Measurements from ENCODE around the gene CAMSAP1.

Gene CAMSAP1

DNA sequence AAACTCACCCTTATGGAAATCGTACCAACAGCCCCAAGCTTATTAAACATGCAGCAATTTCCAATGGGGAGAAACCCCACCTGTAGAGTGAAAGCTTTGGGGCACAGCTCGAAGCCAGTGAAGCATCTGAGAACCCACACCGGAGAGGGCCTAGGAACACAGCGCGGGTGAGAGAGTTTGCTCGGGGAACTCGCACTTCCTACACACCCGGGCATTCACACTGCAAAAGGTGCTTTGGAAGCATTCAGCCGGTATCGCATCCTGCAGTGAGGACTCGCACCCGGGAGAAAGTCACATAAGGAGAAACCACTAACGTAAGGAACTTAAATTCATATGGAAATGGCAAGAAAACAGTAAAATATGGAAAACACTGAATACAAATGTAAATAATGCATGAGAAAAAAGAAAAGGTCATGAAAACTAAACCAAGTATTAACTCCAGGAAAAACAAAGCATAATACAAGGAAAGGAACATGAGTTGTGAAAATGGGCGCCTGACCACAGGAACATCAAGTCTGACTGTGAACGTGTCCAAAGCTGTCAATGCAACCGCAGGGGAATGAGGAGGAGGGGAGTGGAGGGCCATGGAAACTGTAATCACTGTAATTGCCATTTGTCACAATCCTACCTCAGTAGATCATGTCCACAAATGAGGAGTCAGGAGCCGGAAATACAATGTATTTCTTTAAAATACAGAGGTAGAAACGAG is 28.7 kb downstream of the CAMSAP1 start:
- peaks cover 3% of the 10 kb centered on the region for H3K4me1 ChIP-seq (ENCODE audit: control insufficient read depth, insufficient read depth, low read length)
- no peaks in the 10 kb centered on the region for H3K27me3 ChIP-seq (ENCODE audit: control insufficient read depth in 1 of 2, insufficient read depth in 2 of 2, low read length in 2 of 2)
- no peak overlapping the region for H3K27ac ChIP-seq (ENCODE audit: low read length)
- H3K4me3 ChIP-seq (ENCODE audit: low read length in 2 of 2), result no peak overlapping the region
- H3K9ac ChIP-seq (ENCODE audit: low read length in 2 of 2), result no peak overlapping the region
- peaks cover 4 to 9% of the 10 kb centered on the region in 2 donors for H3K36me3 ChIP-seq (ENCODE audit: control insufficient read depth in 2 of 2, insufficient read depth in 2 of 2, low read length in 2 of 2)
- H3K9me3 ChIP-seq (ENCODE audit: control insufficient read depth in 2 of 2, low read length in 2 of 2), result no peaks in the 10 kb centered on the region

- H3K9me3 ChIP-seq (ENCODE audit: control insufficient read depth in 2 of 2, low read length in 2 of 2), result no peaks in the 10 kb centered on the region
- H3K4me3 ChIP-seq (ENCODE audit: low read length in 2 of 2), result no peak overlapping the region
- H3K4me1 ChIP-seq (ENCODE audit: control insufficient read depth, insufficient read depth, low read length), result peaks cover 3% of the 10 kb centered on the region
- H3K27me3 ChIP-seq (ENCODE audit: control insufficient read depth in 1 of 2, insufficient read depth in 2 of 2, low read length in 2 of 2), result no peaks in the 10 kb centered on the region
- no peak overlapping the region for H3K27ac ChIP-seq (ENCODE audit: low read length)
- no peak overlapping the region for H3K9ac ChIP-seq (ENCODE audit: low read length in 2 of 2)
- H3K36me3 ChIP-seq (ENCODE audit: control insufficient read depth in 2 of 2, insufficient read depth in 2 of 2, low read length in 2 of 2), result peaks cover 4 to 9% of the 10 kb centered on the region in 2 donors
Measured at GRCh38 chr9:135877791-135878527, 29.4 kb downstream of the CAMSAP1 start.

DNA sequence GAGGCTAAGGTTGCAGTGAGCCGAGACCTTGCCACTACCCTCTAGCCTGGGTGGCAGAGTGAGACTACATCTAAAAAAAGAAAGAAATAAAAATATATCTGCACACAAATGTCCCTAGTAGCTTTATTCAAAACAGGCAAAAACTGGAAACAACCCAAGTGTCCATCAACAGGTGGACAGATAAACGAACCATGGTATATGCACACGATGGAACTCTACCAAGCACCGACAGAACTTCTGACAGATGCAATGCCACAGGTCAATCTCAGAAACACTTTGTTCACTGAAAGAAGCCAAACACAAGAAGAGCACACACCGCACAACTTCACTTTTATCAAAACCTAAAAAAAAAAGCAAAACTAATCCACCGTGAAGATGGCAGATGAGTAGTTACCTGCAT is 30.4 kb downstream of the CAMSAP1 start:
- H3K4me3 ChIP-seq (ENCODE audit: low read length in 2 of 2), result no peak overlapping the region
- no peak overlapping the region for H3K9ac ChIP-seq (ENCODE audit: low read length in 2 of 2)
- peaks cover 0 to 4% of the 10 kb centered on the region in 2 donors for H3K36me3 ChIP-seq (ENCODE audit: control insufficient read depth in 2 of 2, insufficient read depth in 2 of 2, low read length in 2 of 2)
- H3K27me3 ChIP-seq (ENCODE audit: control insufficient read depth in 1 of 2, insufficient read depth in 2 of 2, low read length in 2 of 2), result no peaks in the 10 kb centered on the region
- H3K9me3 ChIP-seq (ENCODE audit: control insufficient read depth in 2 of 2, low read length in 2 of 2), result no peaks in the 10 kb centered on the region
- no peak overlapping the region for H3K27ac ChIP-seq (ENCODE audit: low read length)
- H3K4me1 ChIP-seq (ENCODE audit: control insufficient read depth, insufficient read depth, low read length), result peaks cover 3% of the 10 kb centered on the region

GRCh38 chr9:135874859-135875258 is 32.5 kb downstream of the CAMSAP1 start:
- Histone ChIP-seq H3K27me3 (ENCODE audit: control insufficient read depth in 1 of 2, insufficient read depth in 2 of 2, low read length in 2 of 2) (no peaks in the 10 kb centered on the region), H3K4me3 (ENCODE audit: low read length in 2 of 2) (no peak overlapping the region)

GRCh38 chr9:135869909-135870308 is 37.4 kb downstream of the CAMSAP1 start:
- Histone ChIP-seq H3K36me3 (ENCODE audit: control insufficient read depth in 2 of 2, insufficient read depth in 2 of 2, low read length in 2 of 2) (peaks cover 3 to 7% of the 10 kb centered on the region in 2 donors), H3K27ac (ENCODE audit: low read length) (no peak overlapping the region), H3K4me1 (ENCODE audit: control insufficient read depth, insufficient read depth, low read length) (no peaks in the 10 kb centered on the region), H3K9ac (ENCODE audit: low read length in 2 of 2) (no peak overlapping the region), H3K4me3 (ENCODE audit: low read length in 2 of 2) (no peak overlapping the region), H3K9me3 (ENCODE audit: control insufficient read depth in 2 of 2, low read length in 2 of 2) (no peaks in the 10 kb centered on the region), H3K27me3 (ENCODE audit: control insufficient read depth in 1 of 2, insufficient read depth in 2 of 2, low read length in 2 of 2) (no peaks in the 10 kb centered on the region)

More at GRCh38 chr9:135874859-135875258, 32.5 kb downstream of the CAMSAP1 start:
- H3K9me3 ChIP-seq (ENCODE audit: control insufficient read depth in 2 of 2, low read length in 2 of 2), result no peaks in the 10 kb centered on the region
- peaks cover 0 to 2% of the 10 kb centered on the region in 2 donors for H3K36me3 ChIP-seq (ENCODE audit: control insufficient read depth in 2 of 2, insufficient read depth in 2 of 2, low read length in 2 of 2)
- peaks cover 3% of the 10 kb centered on the region for H3K4me1 ChIP-seq (ENCODE audit: control insufficient read depth, insufficient read depth, low read length)
- H3K27ac ChIP-seq (ENCODE audit: low read length), result no peak overlapping the region
- no peak overlapping the region for H3K9ac ChIP-seq (ENCODE audit: low read length in 2 of 2)

- Histone ChIP-seq H3K36me3 (ENCODE audit: control insufficient read depth in 2 of 2, insufficient read depth in 2 of 2, low read length in 2 of 2) (peaks cover 6 to 9% of the 10 kb centered on the region in 2 donors), H3K27ac (ENCODE audit: low read length) (no peak overlapping the region), H3K4me3 (ENCODE audit: low read length in 2 of 2) (no peak overlapping the region), H3K4me1 (ENCODE audit: control insufficient read depth, insufficient read depth, low read length) (peaks cover 4% of the 10 kb centered on the region), H3K9ac (ENCODE audit: low read length in 2 of 2) (no peak overlapping the region), H3K27me3 (ENCODE audit: control insufficient read depth in 1 of 2, insufficient read depth in 2 of 2, low read length in 2 of 2) (no peaks in the 10 kb centered on the region), H3K9me3 (ENCODE audit: control insufficient read depth in 2 of 2, low read length in 2 of 2) (no peaks in the 10 kb centered on the region)
Measured at GRCh38 chr9:135865531-135865930, 41.8 kb downstream of the CAMSAP1 start.

DNA sequence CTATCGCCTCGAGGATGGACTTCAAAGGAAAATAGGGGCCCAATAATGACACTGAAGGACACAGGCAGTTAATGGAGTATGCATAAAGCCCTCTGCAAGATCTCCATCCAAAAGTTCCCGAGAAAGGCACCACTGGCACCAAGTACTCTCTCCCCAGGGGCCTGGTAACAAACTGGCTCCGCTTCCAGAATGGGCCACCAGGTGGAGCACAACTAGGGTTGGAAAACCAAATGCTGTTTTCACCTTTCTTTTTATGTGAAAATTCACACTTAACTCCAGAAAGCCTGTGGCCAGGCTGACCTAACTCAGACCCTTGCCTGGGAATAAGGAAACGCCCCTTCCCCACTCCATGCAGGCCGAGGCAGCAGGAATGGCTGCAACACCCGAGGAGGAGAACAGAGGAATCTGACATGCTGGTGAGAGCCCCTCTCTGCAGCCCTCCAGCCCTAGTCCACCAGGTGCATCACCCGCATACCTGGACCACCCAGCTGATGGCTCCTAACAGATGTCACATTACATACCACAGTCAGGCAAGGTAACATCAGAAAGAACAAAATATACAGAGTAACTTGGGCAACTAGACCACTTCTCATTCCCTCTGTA is 42.8 kb downstream of the CAMSAP1 start:
- no peak overlapping the region for H3K9ac ChIP-seq (ENCODE audit: low read length in 2 of 2)
- peaks cover 6 to 9% of the 10 kb centered on the region in 2 donors for H3K36me3 ChIP-seq (ENCODE audit: control insufficient read depth in 2 of 2, insufficient read depth in 2 of 2, low read length in 2 of 2)
- no peaks in the 10 kb centered on the region for H3K9me3 ChIP-seq (ENCODE audit: control insufficient read depth in 2 of 2, low read length in 2 of 2)
- no peak overlapping the region for H3K27ac ChIP-seq (ENCODE audit: low read length)
- H3K27me3 ChIP-seq (ENCODE audit: control insufficient read depth in 1 of 2, insufficient read depth in 2 of 2, low read length in 2 of 2), result no peaks in the 10 kb centered on the region
- H3K4me1 ChIP-seq (ENCODE audit: control insufficient read depth, insufficient read depth, low read length), result peaks cover 4% of the 10 kb centered on the region
- H3K4me3 ChIP-seq (ENCODE audit: low read length in 2 of 2), result no peak overlapping the region

GRCh38 chr9:135862809-135863208 is 44.5 kb downstream of the CAMSAP1 start:
- peaks cover 5% of the 10 kb centered on the region for H3K4me1 ChIP-seq (ENCODE audit: control insufficient read depth, insufficient read depth, low read length)
- no peak overlapping the region for H3K4me3 ChIP-seq (ENCODE audit: low read length in 2 of 2)
- no peaks in the 10 kb centered on the region for H3K9me3 ChIP-seq (ENCODE audit: control insufficient read depth in 2 of 2, low read length in 2 of 2)
- no peaks in the 10 kb centered on the region for H3K27me3 ChIP-seq (ENCODE audit: control insufficient read depth in 1 of 2, insufficient read depth in 2 of 2, low read length in 2 of 2)
- no peak overlapping the region for H3K27ac ChIP-seq (ENCODE audit: low read length)
- no peak overlapping the region for H3K9ac ChIP-seq (ENCODE audit: low read length in 2 of 2)
- peaks cover 6 to 9% of the 10 kb centered on the region in 2 donors for H3K36me3 ChIP-seq (ENCODE audit: control insufficient read depth in 2 of 2, insufficient read depth in 2 of 2, low read length in 2 of 2)

GRCh38 chr9:135858491-135859185 is 48.7 kb downstream of the CAMSAP1 start:
- no peak overlapping the region for H3K9ac ChIP-seq (ENCODE audit: low read length in 2 of 2)
- peaks cover 2 to 10% of the 10 kb centered on the region in 2 donors for H3K36me3 ChIP-seq (ENCODE audit: control insufficient read depth in 2 of 2, insufficient read depth in 2 of 2, low read length in 2 of 2)
- no peak overlapping the region for H3K27ac ChIP-seq (ENCODE audit: low read length)
- H3K4me3 ChIP-seq (ENCODE audit: low read length in 2 of 2), result no peak overlapping the region
- no peaks in the 10 kb centered on the region for H3K27me3 ChIP-seq (ENCODE audit: control insufficient read depth in 1 of 2, insufficient read depth in 2 of 2, low read length in 2 of 2)
- peaks cover 7% of the 10 kb centered on the region for H3K4me1 ChIP-seq (ENCODE audit: control insufficient read depth, insufficient read depth, low read length)
- H3K9me3 ChIP-seq (ENCODE audit: control insufficient read depth in 2 of 2, low read length in 2 of 2), result no peaks in the 10 kb centered on the region

DNA sequence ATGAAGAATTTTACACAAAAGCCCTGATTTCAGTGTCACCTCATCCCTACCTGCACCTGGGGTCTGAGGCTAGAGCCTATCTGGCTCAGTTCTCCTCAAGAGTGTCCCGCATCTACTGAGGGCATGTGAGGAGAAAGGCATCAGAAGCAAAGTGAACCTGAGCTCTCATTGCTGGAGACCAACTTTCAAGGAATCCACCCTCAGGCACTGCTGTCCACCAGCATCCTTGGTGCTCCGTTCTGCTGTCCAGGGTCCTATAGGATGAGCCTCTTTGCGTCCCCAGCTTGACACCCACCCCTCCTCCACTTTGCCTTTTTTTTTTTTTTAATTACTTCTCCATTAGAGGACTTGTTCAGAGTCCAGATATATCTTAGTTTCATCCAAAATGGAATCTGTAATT is 49.5 kb downstream of the CAMSAP1 start:
- Histone ChIP-seq H3K27me3 (ENCODE audit: control insufficient read depth in 1 of 2, insufficient read depth in 2 of 2, low read length in 2 of 2) (no peaks in the 10 kb centered on the region), H3K36me3 (ENCODE audit: control insufficient read depth in 2 of 2, insufficient read depth in 2 of 2, low read length in 2 of 2) (peaks cover 0 to 14% of the 10 kb centered on the region in 2 donors), H3K4me1 (ENCODE audit: control insufficient read depth, insufficient read depth, low read length) (peaks cover 7% of the 10 kb centered on the region), H3K27ac (ENCODE audit: low read length) (no peak overlapping the region), H3K9me3 (ENCODE audit: control insufficient read depth in 2 of 2, low read length in 2 of 2) (no peaks in the 10 kb centered on the region), H3K4me3 (ENCODE audit: low read length in 2 of 2) (no peak overlapping the region), H3K9ac (ENCODE audit: low read length in 2 of 2) (no peak overlapping the region)

Data from stomach smooth muscle (tissue), 2 donors.